ENCODE results near the gene PDE7B.

The PDE7B gene

GRCh38 chr6:135935941-135936601 lies 84.6 kb downstream of the PDE7B start:
- no peak for DNase-seq
- ATAC-seq: no peak

GRCh38 chr6:135936606-135937005 lies 85.1 kb downstream of the PDE7B start:
- ATAC-seq: no peak
- no peak for DNase-seq

GRCh38 chr6:135937106-135937505 lies 85.6 kb downstream of the PDE7B start:
- DNase-seq: no peak
- no peak for ATAC-seq

GRCh38 chr6:135938576-135939207 lies 87.2 kb downstream of the PDE7B start:
- no peak for DNase-seq
- no peak for ATAC-seq

- ATAC-seq (no peak), DNase-seq (no peak)
Observed at GRCh38 chr6:135939208-135939591, 87.7 kb downstream of the PDE7B start.

GRCh38 chr6:135940616-135941167 lies 89.2 kb downstream of the PDE7B start:
- ATAC-seq: no peak

GRCh38 chr6:135941275-135942025 lies 89.9 kb downstream of the PDE7B start:
- ATAC-seq: no peak
- no peak for DNase-seq

More at GRCh38 chr6:135940616-135941167, 89.2 kb downstream of the PDE7B start:
- no peak for DNase-seq

DNA sequence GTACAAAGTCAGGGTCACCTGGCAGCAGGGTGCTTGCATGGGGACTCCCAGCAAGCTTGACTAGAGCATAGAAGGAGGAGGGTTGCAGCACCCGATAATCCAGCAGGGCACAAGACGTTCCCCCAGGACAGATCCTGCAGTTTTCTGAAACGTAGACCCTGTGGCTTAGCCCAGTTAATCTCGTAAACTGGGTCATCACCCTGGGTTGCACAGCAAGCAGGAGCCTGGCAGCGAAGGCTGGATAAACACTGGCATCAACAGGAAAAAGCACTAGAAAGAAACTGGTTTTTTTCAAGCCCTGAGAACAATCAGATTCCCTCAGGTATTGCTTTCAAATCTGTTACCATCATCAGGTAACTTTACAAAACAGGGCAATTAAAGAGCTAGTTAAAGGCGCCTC lies 92.6 kb downstream of the PDE7B start:
- ATAC-seq: no peak
- DNase-seq: no peak

DNA sequence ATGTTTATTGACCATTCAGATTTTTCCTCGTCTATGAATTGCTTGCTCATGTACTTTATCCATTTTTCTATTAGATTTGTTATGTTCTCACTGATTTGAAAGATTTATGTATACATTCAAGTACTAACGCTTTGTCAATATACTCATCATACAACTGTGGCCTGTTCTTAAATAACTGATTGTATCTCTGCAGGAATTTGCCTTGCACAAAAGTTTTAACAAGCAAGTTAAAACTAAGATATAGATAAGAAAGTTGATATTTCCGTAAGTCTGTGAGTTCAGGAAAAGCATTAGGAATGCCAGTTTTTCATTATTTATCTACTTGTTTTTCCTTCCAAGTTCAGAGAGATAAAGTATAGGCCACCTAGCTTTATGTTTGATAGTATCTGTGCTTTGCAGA lies 95.2 kb downstream of the PDE7B start:
- ATAC-seq: no peak
- no peak for DNase-seq

GRCh38 chr6:135950669-135951068 lies 99.2 kb downstream of the PDE7B start:
- DNase-seq (no peak), ATAC-seq (no peak)

DNA sequence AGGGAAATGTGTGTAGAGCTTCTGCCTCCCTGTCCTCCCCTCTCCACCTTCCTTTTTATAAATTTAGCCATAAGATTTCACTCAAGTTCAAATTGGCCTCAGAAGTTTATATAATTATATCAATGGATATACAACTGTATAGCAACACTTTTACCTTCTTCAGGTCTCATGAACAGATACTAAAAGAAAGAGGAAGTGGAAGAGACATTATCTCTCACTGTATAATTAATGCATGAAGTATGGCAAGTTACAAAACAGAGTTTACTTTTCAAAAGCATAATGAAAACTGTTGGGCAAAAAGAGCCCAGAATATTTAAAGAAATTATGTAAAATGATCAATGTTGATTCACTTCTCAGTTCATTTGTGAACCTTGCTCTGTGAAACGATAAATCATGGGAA lies 99.7 kb downstream of the PDE7B start:
- ATAC-seq (no peak), DNase-seq (no peak)

GRCh38 chr6:135953818-135954217 lies 102.3 kb downstream of the PDE7B start:
- DNase-seq: no peak
- ATAC-seq: no peak

GRCh38 chr6:135955099-135955498 lies 103.6 kb downstream of the PDE7B start:
- no peak for ATAC-seq
- DNase-seq: no peak

DNA sequence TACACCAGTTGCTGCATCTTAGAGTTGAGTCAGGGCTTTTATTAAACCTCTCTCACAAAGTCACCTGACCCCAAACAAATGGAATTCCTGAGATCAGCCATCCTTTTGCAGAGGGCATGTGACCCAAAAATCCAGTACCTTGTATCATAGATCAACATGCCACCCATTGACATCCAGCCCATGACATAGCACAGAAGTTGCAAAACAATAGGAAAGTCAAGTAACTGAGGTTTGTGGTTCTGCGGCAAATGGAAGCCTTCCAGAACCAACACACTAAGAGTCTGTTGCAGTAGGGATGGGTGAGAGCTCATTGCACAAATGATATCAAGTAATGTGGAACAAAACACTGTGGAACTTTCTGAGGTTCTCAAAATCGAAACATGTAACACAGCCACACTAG lies 111.2 kb downstream of the PDE7B start:
- DNase-seq: no peak
- no peak for ATAC-seq

DNA sequence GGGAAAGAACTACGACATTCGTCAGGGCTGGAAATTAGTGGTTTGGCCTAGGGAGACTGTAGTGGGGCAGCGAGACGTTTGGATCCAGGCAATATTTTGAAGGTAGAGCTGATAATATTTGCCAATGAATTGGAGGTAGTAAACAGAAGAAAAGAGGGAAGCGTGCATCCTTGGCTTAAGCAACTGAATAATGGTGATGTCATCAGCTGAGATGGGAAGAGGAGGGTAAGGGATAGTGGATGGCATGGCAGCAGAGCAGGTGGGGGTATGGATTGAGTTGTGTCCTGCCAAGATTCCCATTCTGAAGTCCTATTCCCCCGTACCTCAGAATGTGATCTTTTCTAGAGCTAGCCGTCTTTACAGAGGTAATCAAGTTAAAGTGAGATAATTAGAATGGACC lies 119.2 kb downstream of the PDE7B start:
- DNase-seq (no peak), ATAC-seq (no peak)

DNA sequence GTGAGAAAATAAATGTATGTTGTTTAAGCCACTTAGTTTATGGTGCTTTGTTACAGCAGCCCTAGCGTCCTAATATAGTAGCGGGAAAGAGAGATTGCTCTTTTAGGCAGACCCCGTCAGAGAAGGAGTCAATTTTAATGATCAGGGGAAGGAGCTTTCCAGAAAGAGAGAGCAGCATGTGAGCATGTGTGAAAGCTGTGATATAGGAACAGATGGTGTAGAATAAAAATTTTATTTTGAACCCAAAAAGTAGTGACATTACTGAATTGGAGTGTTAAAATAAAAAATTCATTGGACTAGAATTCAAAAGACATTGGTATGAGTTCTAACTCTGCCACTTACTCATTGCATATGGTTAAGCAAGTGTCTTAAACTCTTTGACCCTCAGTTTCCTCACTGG lies 119.8 kb downstream of the PDE7B start:
- ATAC-seq (no peak), DNase-seq (no peak)

DNA sequence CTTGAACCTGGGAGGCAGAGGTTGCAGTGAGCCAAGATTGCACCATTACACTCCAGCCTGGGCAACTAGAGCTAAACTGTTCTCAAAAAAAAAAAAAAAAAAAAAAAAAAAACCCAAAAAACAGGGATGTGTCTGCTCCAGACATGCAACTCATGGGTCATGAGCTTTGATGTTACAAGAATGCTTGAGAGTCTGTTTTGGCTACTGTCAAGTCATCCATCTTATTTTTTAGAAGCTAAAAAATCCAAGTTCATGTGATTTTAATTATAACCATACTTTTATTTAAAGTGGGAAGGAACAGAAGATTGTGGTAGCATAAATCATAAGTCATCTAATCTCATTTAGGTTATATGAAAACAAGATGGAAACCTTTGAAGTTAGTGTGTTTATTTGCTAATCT lies 120.6 kb downstream of the PDE7B start:
- DNase-seq: no peak
- ATAC-seq: no peak

DNA sequence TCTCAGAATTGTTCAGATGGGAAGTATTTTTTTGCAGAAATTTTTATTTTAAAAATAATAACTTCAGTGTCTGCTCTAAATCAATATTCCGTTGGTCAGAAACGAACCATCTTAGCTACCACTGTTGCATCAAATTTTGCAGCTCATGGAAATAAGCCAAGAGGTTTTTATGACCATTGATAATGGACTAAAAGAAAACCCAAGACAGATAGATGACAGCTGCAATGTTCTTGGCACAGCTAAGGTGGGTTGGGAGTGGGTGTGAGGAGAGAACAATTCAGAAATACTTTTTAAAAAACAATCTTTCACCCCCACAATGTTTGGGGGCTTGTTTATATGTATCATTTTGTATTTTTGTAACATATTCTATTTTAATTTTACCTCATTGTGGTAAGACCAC lies 121.1 kb downstream of the PDE7B start:
- ATAC-seq: no peak
- no peak for DNase-seq

DNA sequence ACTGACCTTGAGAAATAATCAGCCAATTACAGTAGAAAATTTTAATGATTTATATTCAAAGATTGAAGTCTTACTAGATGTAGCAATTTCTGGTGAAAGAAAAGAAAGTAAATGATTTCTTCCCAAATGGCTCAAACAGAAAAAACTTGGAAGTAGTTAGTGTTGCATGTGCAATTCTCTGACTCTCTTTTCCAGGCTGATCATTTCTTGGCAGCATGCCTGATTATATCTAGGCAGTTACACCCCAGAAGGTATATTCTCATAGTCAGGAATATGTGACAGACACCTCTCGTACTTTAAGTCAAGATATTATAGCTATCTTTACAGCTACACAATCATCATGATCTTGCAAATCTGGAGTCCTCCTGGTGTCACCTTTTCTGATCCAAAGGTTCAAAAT lies 122.9 kb downstream of the PDE7B start:
- ATAC-seq: no peak
- no peak for DNase-seq

DNA sequence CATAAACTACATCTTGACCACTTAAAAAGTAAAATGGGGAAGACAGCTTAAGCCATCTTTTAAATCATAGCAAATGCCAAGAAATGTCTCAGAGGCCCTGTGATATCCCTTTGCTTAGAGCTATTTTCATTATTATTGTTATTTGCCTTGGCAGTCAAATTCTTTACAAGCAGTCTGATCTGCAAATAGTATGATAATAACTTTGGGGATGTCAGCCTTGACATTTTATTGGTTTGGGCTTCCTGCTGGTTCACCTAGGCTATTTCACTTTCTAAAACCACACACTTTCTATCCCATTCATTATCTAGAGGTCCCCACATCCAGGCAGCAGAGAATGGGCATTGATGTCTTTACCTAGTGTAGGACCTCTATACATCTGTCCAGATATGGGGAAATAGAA lies 125.1 kb downstream of the PDE7B start:
- no peak for ATAC-seq
- DNase-seq: no peak

- no peak for ATAC-seq
- no peak for DNase-seq
Observed at GRCh38 chr6:135983093-135983492, 131.6 kb downstream of the PDE7B start.

DNA sequence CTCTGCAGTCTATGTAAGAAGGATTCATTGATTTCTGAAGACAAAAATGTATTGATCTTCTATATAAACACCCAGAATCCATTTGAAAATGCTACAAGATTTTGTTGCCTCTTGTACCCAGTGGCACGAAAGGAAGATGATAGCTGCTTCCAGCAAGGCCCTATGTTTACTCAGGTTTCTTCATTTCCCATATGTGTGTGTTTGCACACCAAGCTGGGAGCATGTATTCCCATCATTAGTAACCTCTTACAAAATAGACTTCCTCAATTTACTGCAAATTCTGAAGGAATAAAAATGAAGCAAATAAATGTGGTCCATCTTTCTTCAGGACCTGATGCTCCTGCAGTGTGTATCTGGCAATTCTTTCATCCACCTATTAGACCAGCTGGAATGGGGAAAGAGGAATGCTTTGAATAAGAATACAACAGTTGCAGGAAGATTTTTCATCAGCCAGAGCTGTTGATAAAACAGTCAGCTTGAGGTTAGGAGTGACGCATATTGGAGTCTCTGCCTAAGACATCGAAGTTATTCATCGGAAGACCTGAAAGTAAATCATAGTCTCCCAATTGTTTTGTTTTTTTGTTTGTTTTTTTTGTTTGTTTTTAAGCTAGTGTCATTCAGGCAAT lies 132.3 kb downstream of the PDE7B start:
- DNase-seq (no peak), ATAC-seq (no peak)

GRCh38 chr6:135985471-135985870 lies 134.0 kb downstream of the PDE7B start:
- no peak for ATAC-seq

More at GRCh38 chr6:135985471-135985870, 134.0 kb downstream of the PDE7B start:
- no peak for DNase-seq

Data from stimulated activated naive CD8-positive, alpha-beta T cell treated with anti-CD3 and anti-CD28 coated beads, Interleukin-15, Interleukin-2, amounts not matched to agents 100 U/mL and 50 U/mL, for 24 hours (primary cell).